ENCODE measurements around the gene C19orf44.

The C19orf44 gene

DNA sequence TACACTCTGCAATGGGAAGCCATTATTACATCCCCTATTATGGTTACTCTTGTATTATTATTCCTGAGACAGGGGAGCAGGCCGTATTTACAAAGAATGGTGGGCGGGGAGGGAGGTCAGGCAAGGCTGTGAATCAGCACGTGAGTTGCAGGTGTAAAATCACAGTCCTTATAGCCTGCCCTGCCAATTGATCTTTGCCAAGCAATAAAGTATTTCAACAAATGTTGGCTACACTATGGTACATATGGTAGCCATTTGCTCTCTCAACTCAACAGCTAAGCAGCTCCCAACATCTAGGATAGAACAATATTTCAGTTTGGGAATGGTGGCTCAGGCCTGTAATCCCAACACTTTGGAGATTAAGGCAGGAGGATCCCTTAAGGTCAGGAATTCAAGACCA is 36.5 kb upstream of the C19orf44 start:
- H3K4me3 ChIP-seq (ENCODE audit: low read depth, low read length) = no peak overlapping the region

DNA sequence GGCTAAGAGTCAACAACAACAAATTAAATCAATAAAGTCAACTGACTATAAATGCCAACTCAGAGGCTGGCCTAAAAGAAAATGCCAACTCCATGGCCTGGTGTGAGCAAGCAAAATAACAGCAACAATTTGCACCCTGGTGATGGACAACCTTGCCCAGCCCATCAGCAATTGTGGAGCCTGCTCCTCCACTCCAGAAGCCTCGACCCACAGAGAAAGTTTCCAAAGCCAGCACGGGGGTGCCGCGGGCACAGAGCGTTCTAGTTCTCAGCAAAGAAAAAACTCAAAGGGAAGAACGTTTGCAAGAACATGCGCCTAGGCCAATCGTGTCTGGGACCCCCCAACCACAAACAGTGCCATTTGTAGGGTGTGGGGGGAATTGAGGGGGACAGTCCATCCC is 35.7 kb upstream of the C19orf44 start:
- POLR2A ChIA-PET = no interaction called here
- DNase-seq (ENCODE audit: low read depth, low spot score) = no peak
- TF ChIP-seq, protein P1, sequence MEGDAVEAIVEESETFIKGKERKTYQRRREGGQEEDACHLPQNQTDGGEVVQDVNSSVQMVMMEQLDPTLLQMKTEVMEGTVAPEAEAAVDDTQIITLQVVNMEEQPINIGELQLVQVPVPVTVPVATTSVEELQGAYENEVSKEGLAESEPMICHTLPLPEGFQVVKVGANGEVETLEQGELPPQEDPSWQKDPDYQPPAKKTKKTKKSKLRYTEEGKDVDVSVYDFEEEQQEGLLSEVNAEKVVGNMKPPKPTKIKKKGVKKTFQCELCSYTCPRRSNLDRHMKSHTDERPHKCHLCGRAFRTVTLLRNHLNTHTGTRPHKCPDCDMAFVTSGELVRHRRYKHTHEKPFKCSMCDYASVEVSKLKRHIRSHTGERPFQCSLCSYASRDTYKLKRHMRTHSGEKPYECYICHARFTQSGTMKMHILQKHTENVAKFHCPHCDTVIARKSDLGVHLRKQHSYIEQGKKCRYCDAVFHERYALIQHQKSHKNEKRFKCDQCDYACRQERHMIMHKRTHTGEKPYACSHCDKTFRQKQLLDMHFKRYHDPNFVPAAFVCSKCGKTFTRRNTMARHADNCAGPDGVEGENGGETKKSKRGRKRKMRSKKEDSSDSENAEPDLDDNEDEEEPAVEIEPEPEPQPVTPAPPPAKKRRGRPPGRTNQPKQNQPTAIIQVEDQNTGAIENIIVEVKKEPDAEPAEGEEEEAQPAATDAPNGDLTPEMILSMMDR (IDR thresholded peaks at IDR 0.05; ENCODE audit: insufficient read depth, low read length, missing control alignments) = no peak
- CTCF ChIA-PET = no interaction called here
- H3K4me3 ChIP-seq (ENCODE audit: low read depth, low read length) = no peak overlapping the region

More for the DNA sequence above, 36.5 kb upstream of the C19orf44 start:
- ChIA-PET POLR2A (no interaction called here), CTCF (no interaction called here)
- TF ChIP-seq, protein P1 (IDR thresholded peaks at IDR 0.05; ENCODE audit: insufficient read depth, low read length, missing control alignments) = no peak
- no peak for DNase-seq (ENCODE audit: low read depth, low spot score)

- no peak for DNase-seq (ENCODE audit: low read depth, low spot score)
- TF ChIP-seq, protein P1 (IDR thresholded peaks at IDR 0.05; ENCODE audit: insufficient read depth, low read length, missing control alignments) = no peak
- POLR2A ChIA-PET = no interaction called here
- CTCF ChIA-PET = no interaction called here
- no peak overlapping the region for H3K4me3 ChIP-seq (ENCODE audit: low read depth, low read length)
Measured at GRCh38 chr19:16461630-16462051, 34.6 kb upstream of the C19orf44 start.

DNA sequence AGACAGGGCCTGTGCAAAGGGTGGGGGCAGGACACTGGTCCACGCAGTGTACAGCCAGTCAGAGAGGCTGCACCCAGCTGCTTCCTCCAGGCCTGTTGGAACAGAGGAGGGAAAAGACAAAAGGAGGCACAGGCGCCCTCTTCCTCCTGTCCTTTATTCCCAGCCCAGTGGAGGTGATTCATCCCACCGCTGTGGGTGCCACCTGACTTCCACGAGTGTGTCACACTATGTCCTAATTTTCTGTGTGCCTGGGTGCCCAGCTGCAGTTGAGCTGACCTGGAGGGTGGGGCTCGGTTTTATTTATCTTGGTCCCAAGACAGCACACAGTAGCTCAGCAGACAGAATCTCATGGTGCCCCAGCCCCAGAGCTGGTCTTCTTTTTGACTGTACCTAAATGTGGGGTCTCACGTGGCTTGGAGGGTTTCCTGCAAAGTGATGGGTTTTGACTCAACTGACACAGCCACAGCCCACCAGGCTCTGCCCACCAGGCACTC is 33.4 kb upstream of the C19orf44 start:
- no peak for DNase-seq (ENCODE audit: low read depth, low spot score)
- no peak overlapping the region for H3K4me3 ChIP-seq (ENCODE audit: low read depth, low read length)
- ChIA-PET POLR2A (no interaction called here), CTCF (interaction anchor here (1.0 kb wide), 1 partner anchor 13 kb away, joined by 3 read pairs; no protein-coding TSS in a partner anchor)
- TF ChIP-seq, protein P1 (IDR thresholded peaks at IDR 0.05; ENCODE audit: insufficient read depth, low read length, missing control alignments) = no peak

DNA sequence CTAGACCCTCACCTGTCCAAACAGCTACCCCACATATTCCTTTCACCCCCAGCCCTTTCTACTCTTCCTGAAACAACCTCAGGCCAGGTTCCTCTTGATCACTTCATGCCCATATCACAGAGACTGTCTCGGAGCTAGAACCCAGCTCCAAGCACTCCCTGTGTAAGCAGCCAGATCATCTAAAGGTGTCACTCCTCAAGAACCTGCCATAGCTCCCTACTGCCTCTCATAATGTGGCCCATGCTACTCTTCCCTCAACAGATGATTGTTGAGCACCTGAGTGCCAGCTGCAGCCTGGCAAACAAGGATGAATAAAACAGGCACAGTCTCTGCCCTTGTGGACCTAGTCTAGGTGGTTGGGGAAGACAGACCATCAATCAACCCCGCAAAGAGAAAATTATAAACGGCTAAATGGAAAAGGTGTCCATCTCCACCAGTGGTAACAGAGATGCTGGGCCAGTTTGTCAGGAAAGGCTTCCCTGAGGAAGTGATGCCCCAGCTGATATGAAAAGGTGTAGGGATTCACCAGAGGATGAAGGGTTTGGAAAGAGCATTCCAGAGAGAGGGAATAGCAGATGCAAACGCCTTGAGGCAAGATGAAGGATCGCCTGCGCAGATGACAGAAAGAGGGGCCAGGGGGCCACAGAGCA is 32.7 kb upstream of the C19orf44 start:
- no peak overlapping the region for H3K4me3 ChIP-seq (ENCODE audit: low read depth, low read length)
- CTCF ChIA-PET = interaction anchor here (1.0 to 1.1 kb wide), 2 partner anchors 14 to 45 kb away, joined by 3 read pairs; no protein-coding TSS in a partner anchor
- POLR2A ChIA-PET = no interaction called here
- DNase-seq (ENCODE audit: low read depth, low spot score) = no peak
- TF ChIP-seq, protein P1 (IDR thresholded peaks at IDR 0.05; ENCODE audit: insufficient read depth, low read length, missing control alignments) = no peak

DNA sequence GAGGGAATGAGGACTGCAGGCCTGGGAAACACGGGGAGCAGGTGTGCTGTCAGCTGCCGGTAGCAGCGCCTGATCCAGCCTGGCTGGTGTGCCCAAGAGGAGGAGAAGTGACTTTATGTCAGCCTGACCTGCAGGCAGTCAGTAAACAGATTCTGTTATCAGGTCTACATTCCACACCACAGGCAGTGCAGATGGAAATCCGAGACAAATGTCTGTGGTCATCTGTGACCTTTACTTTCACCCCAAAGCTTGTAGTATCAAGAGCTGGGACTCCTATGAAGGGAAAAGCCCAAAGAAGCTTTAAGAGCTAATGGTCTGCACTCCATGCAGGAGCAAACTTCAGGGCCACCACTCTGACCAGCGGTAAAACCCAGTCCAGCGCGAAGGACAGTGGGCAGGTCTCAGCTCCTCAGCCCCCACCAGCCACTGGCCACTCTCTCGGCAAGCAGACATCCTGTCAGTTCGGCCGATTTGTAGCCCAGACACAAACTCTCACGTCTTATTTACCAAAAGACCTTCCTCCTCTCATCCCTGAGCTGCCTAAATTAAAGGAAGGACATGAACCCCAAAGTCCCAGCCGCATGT is 32.1 kb upstream of the C19orf44 start:
- POLR2A ChIA-PET = no interaction called here
- TF ChIP-seq, protein P1 (IDR thresholded peaks at IDR 0.05; ENCODE audit: insufficient read depth, low read length, missing control alignments) = no peak
- no peak overlapping the region for H3K4me3 ChIP-seq (ENCODE audit: low read depth, low read length)
- DNase-seq (ENCODE audit: low read depth, low spot score) = no peak
- CTCF ChIA-PET = interaction anchor here (1.1 kb wide), 1 partner anchor 46 kb away, joined by 3 read pairs; no protein-coding TSS in a partner anchor
